ENCODE measurements around the gene ZNRF3. TPM values are rescaled to one million over a fixed set of nuclear protein-coding genes. Genes with fewer than 3 reads are reported as not detected.
A peak's percentile ranks its signal among the peaks of the same experiment; 100 is the strongest.

ZNRF3 gene
- total RNA-seq, 6 donors from 2014 or later: 11.4 to 16.9 (median 14.4) TPM

DNA sequence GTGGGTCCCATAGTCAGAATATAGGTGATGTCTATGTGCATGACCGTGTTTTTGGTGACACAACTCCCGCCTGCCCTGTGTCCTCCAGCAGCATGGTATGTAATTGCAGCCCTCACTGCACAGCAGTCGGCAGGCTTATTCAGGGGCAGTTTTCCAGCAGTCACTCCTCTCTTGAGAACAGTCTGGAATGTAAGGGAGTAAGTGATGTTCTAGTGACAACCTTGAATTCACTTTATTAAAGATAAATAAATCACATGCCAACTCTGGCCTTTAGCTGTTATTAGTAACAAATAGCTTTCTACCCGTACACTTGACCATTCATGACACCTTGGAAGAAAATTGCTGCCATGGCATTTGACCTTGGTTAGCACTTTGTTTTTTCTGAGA lies 27.9 kb downstream of the ZNRF3 start:
- H3K27ac ChIP-seq: peak overlapping the region; percentile 52 to 72 (median 65)
- no peak overlapping the region for H3K4me3 ChIP-seq
- 48 to 63% methylated on average over 4 of the region's 4 CpGs for WGBS, 2 donors
- ATAC-seq (ENCODE audit: low FRiP score in 2 of 2) (peak; percentile 46 to 77), DNase-seq (no peak)
- H3K27me3 ChIP-seq: no peaks in the 10 kb centered on the region
- peaks cover 15 to 34% (median 26%) of the 10 kb centered on the region in 4 donors for H3K4me1 ChIP-seq
- no peaks in the 10 kb centered on the region for H3K36me3 ChIP-seq
- no peaks in the 10 kb centered on the region for H3K9me3 ChIP-seq
- no peak for TF ChIP-seq POLR2A (IDR thresholded peaks at IDR 0.05)
- TF ChIP-seq, protein P1, sequence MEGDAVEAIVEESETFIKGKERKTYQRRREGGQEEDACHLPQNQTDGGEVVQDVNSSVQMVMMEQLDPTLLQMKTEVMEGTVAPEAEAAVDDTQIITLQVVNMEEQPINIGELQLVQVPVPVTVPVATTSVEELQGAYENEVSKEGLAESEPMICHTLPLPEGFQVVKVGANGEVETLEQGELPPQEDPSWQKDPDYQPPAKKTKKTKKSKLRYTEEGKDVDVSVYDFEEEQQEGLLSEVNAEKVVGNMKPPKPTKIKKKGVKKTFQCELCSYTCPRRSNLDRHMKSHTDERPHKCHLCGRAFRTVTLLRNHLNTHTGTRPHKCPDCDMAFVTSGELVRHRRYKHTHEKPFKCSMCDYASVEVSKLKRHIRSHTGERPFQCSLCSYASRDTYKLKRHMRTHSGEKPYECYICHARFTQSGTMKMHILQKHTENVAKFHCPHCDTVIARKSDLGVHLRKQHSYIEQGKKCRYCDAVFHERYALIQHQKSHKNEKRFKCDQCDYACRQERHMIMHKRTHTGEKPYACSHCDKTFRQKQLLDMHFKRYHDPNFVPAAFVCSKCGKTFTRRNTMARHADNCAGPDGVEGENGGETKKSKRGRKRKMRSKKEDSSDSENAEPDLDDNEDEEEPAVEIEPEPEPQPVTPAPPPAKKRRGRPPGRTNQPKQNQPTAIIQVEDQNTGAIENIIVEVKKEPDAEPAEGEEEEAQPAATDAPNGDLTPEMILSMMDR (IDR thresholded peaks at IDR 0.05): no peak
- no peak for TF ChIP-seq POLR2AphosphoS5 (IDR thresholded peaks at IDR 0.05)
- TF ChIP-seq EP300 (IDR thresholded peaks at IDR 0.05): no peak

DNA sequence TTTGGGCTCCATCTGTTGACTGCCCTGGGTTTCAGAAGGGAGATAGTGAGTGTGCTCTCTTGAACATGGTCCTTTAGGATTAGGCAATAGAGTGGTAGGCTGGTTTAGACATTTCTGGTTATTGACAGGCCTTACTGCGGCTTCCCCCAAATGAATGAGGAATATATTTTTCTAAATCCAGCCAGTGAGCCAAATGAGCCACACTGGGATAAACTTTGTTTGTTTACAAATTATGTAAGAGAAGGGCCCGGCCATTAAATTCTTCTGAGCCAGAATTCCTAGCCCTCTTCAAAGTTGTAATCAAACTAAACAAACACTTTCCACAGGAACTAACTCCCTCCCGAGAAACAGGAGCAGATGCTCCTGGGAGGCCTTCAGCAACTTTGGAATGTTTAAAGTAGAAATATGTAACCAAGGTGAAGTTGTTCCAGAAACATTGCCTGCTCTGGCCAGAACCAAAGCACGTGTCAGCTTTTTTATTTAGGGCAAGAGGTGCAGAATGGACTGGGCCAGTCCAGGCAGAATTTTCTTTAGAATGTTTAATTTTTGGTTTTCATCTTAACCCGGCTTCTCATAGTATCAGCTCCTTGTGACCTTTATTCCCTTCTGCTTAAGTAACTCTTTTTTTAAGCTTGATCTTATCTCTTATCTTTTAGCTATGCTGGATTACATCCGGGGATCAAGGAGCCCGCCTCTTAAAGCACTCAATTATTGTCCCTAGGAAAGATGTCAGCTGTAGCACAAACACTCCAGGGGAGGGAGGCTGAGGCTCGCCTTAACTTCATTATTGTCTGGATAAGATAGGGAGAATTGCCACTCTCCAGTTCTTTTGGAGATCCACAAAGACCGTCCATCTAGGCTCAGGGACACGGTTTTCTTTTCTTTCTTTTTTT lies 28.7 kb downstream of the ZNRF3 start:
- H3K36me3 ChIP-seq: no peaks in the 10 kb centered on the region
- no peak overlapping the region for H3K4me3 ChIP-seq
- peaks cover 22 to 41% (median 33%) of the 10 kb centered on the region in 4 donors for H3K4me1 ChIP-seq
- H3K27ac ChIP-seq: peak overlapping the region; percentile 52 to 72 (median 65)
- H3K27me3 ChIP-seq: no peaks in the 10 kb centered on the region
- no peaks in the 10 kb centered on the region for H3K9me3 ChIP-seq
- 29 to 42% methylated on average over 10 of the region's 10 CpGs for WGBS, 2 donors
- TF ChIP-seq POLR2AphosphoS5 (IDR thresholded peaks at IDR 0.05) (no peak), EP300 (IDR thresholded peaks at IDR 0.05) (peak in 1 of 4 donors; percentile 6), POLR2A (IDR thresholded peaks at IDR 0.05) (no peak)
- TF ChIP-seq, protein P1 (IDR thresholded peaks at IDR 0.05): no peak
- DNase-seq (no peak), ATAC-seq (ENCODE audit: low FRiP score in 2 of 2) (peak; percentile 72 to 74)

GRCh38 chr22:28914201-28914600 lies 30.8 kb downstream of the ZNRF3 start:
- ATAC-seq (ENCODE audit: low FRiP score in 2 of 2) (no peak), DNase-seq (no peak)
- Histone ChIP-seq H3K4me3 (no peak overlapping the region), H3K4me1 (peaks cover 42 to 62% (median 54%) of the 10 kb centered on the region in 4 donors), H3K27me3 (no peaks in the 10 kb centered on the region), H3K27ac (peak overlapping the region in 2 of 4 donors; percentile 59 to 64), H3K36me3 (no peaks in the 10 kb centered on the region), H3K9me3 (no peaks in the 10 kb centered on the region)
- 58 to 64% methylated on average over 6 of the region's 6 CpGs for WGBS, 2 donors
- no peak for TF ChIP-seq POLR2AphosphoS5 (IDR thresholded peaks at IDR 0.05)
- no peak for TF ChIP-seq POLR2A (IDR thresholded peaks at IDR 0.05)
- no peak for TF ChIP-seq EP300 (IDR thresholded peaks at IDR 0.05)
- TF ChIP-seq, protein P1 (IDR thresholded peaks at IDR 0.05): no peak

DNA sequence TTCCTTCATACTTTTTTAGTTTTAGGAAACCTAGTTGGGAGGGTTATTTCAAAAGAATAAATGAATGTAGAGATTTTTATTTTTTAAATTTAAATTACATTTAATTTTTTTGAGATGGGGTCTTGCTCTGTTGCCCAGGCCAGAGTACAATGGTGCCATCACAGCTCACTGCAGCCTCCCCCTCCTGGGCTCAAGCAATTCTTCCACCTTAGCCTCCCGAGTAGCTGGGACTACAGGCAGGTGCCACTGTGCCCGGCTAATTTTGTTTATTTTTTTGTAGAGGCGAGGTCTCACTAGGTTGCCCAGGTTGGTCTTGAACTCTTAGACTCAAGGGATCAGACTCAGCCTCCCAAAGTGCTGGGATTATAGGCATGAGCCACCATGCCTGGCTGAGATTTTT lies 32.6 kb downstream of the ZNRF3 start:
- no peaks in the 10 kb centered on the region for H3K27me3 ChIP-seq
- H3K9me3 ChIP-seq: no peaks in the 10 kb centered on the region
- no peaks in the 10 kb centered on the region for H3K36me3 ChIP-seq
- DNase-seq (no peak), ATAC-seq (ENCODE audit: low FRiP score in 2 of 2) (no peak)
- H3K4me1 ChIP-seq: peaks cover 41 to 62% (median 47%) of the 10 kb centered on the region in 4 donors
- TF ChIP-seq POLR2A (IDR thresholded peaks at IDR 0.05): no peak
- H3K27ac ChIP-seq: peak overlapping the region in 1 of 4 donors; percentile 46
- no peak overlapping the region for H3K4me3 ChIP-seq
- WGBS, 2 donors: 70 to 71% methylated on average over 3 of the region's 3 CpGs

DNA sequence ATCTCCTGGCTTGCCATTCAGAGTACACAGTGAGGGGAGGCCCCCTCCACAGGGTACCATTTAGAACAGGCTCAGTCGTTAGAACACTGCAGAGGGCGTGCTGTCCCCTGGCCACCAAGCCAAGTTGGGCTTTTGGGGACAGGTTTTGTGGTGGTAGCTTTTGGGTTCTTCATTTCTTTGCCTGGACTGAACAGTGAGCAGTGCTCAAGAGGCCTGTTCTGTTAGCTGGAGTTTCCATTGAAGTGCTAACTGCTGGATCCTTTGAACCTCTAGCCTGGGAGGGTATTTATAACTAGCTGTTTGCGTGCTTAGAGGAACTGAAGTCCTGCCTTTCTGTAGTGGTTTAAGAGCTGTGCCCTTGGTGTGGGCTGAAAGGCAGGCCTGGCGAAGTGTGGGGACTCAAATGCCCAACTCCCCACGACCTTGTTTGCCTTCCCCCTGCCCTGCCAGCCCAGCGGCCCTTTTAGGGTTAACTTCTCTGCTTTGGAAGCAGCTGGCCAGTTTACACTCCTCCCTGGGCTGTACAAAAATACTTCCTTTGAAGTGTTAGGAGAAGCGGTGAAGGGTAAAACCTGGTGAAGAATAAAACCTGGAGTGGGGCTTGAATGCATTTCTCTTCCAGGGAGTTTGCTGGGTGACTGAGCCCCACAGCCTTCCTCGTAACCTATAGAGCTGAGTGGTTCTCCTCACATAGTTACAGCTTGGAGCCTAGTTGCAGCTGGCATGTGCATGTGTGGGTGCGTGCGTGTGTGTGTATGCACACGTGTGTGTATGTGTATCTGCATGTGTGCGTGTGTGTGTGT lies 34.6 kb downstream of the ZNRF3 start:
- ATAC-seq (ENCODE audit: low FRiP score in 2 of 2): peak; percentile 44 to 83
- Histone ChIP-seq H3K9me3 (no peaks in the 10 kb centered on the region), H3K27ac (peak overlapping the region; percentile 23 to 75 (median 68)), H3K4me3 (no peak overlapping the region), H3K4me1 (peaks cover 27 to 56% (median 37%) of the 10 kb centered on the region in 4 donors), H3K27me3 (no peaks in the 10 kb centered on the region), H3K36me3 (no peaks in the 10 kb centered on the region)
- peak in 1 of 2 donors; percentile 51 for DNase-seq
- peak in 1 of 2 donors; percentile 27 for TF ChIP-seq POLR2AphosphoS5 (IDR thresholded peaks at IDR 0.05)
- TF ChIP-seq EP300 (IDR thresholded peaks at IDR 0.05): no peak
- 21 to 30% methylated on average over 9 to 12 of the region's 12 CpGs for WGBS, 2 donors

All from upper lobe of left lung (tissue), 6 donors.